ENCODE data around the gene DMD. TPM values are rescaled to one million over a fixed set of nuclear protein-coding genes. Genes with fewer than 3 reads are reported as not detected.

DMD gene
- total RNA-seq, 2 experiments from 2014 or later, result 0.20 to 0.47 TPM

DNA sequence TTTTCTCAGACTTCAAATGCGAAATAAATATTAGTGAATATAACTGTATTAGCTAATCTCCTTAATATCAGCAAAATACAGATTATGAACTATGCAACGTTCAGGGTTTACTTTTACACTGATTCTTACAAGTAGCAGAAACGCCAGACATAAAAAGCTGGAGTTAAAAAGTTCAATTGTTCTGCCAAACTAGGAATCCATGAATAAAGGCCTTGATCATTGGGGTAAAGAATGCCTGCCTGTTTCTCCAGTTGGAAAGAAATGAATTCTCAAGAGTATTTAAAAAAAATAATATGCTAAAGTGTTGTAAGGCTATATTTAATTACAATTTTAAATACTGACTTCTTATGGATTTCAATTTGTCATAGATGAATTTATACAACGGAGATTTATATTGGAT lies 612.2 kb downstream of the DMD start:
- no peaks in the 10 kb centered on the region for H3K9me3 ChIP-seq (ENCODE audit: control insufficient read depth in 1 of 2, insufficient read depth in 1 of 2, low read length in 2 of 2)
- no peaks in the 10 kb centered on the region for H3K27me3 ChIP-seq (ENCODE audit: control insufficient read depth in 1 of 2, insufficient read depth in 2 of 2, low read length in 2 of 2)
- ChIA-PET POLR2A (no interaction called here), CTCF (no interaction called here)
- H3K4me3 Mint-ChIP-seq, result no peak overlapping the region
- no peak overlapping the region for H3K4me3 ChIP-seq (ENCODE audit: low read length)
- no peaks in the 10 kb centered on the region for H3K36me3 Mint-ChIP-seq (ENCODE audit: low read depth)
- H3K4me1 ChIP-seq (ENCODE audit: insufficient read depth, low read length), result no peaks in the 10 kb centered on the region
- TF ChIP-seq, protein P1, sequence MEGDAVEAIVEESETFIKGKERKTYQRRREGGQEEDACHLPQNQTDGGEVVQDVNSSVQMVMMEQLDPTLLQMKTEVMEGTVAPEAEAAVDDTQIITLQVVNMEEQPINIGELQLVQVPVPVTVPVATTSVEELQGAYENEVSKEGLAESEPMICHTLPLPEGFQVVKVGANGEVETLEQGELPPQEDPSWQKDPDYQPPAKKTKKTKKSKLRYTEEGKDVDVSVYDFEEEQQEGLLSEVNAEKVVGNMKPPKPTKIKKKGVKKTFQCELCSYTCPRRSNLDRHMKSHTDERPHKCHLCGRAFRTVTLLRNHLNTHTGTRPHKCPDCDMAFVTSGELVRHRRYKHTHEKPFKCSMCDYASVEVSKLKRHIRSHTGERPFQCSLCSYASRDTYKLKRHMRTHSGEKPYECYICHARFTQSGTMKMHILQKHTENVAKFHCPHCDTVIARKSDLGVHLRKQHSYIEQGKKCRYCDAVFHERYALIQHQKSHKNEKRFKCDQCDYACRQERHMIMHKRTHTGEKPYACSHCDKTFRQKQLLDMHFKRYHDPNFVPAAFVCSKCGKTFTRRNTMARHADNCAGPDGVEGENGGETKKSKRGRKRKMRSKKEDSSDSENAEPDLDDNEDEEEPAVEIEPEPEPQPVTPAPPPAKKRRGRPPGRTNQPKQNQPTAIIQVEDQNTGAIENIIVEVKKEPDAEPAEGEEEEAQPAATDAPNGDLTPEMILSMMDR (IDR thresholded peaks at IDR 0.05), result no peak
- no peaks in the 10 kb centered on the region for H3K36me3 ChIP-seq (ENCODE audit: insufficient read depth, low read length)
- ATAC-seq (ENCODE audit: poor library complexity) (no peak), DNase-seq (no peak)
- H3K4me1 Mint-ChIP-seq (ENCODE audit: low read depth), result no peaks in the 10 kb centered on the region
- intact Hi-C loops (cut with DNase I, micrococcal nuclease), result no loop called here
- no peaks in the 10 kb centered on the region for H3K27me3 Mint-ChIP-seq
- peaks cover 6% of the 10 kb centered on the region for H3K9me3 Mint-ChIP-seq
- H3K27ac ChIP-seq (ENCODE audit: low read depth in 1 of 2, low read length in 2 of 2), result no peak overlapping the region
- no peak overlapping the region for H3K27ac Mint-ChIP-seq

DNA sequence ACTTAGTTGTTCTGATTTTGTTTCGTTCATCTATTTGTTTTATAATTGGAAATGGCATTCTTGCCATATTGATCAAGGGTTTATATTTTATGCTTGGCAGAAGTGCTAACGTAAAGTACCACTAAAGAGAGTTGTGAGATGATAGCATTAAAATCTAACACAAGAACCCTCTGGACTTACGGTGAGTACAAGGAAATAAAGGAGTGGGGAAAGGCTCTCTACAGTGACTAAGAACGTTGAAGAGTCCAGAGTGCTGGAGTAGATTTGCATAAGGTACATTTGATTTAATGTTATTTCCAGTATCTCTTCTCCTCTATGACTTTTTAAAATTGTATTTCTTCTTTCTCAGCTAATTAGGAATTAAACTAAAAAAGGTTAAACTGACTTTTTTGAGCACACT lies 612.6 kb downstream of the DMD start:
- no peaks in the 10 kb centered on the region for H3K4me1 Mint-ChIP-seq (ENCODE audit: low read depth)
- no peaks in the 10 kb centered on the region for H3K36me3 Mint-ChIP-seq (ENCODE audit: low read depth)
- TF ChIP-seq, protein P1 (IDR thresholded peaks at IDR 0.05), result no peak
- ChIA-PET CTCF (no interaction called here), POLR2A (no interaction called here)
- H3K9me3 Mint-ChIP-seq, result peaks cover 6% of the 10 kb centered on the region
- no peak overlapping the region for H3K27ac ChIP-seq (ENCODE audit: low read depth in 1 of 2, low read length in 2 of 2)
- no peaks in the 10 kb centered on the region for H3K36me3 ChIP-seq (ENCODE audit: insufficient read depth, low read length)
- no peaks in the 10 kb centered on the region for H3K9me3 ChIP-seq (ENCODE audit: control insufficient read depth in 1 of 2, insufficient read depth in 1 of 2, low read length in 2 of 2)
- H3K27me3 Mint-ChIP-seq, result no peaks in the 10 kb centered on the region
- DNase-seq (no peak), ATAC-seq (ENCODE audit: poor library complexity) (no peak)
- H3K27ac Mint-ChIP-seq, result no peak overlapping the region
- H3K4me1 ChIP-seq (ENCODE audit: insufficient read depth, low read length), result no peaks in the 10 kb centered on the region
- H3K4me3 Mint-ChIP-seq, result no peak overlapping the region
- H3K4me3 ChIP-seq (ENCODE audit: low read length), result no peak overlapping the region
- intact Hi-C loops (cut with DNase I, micrococcal nuclease), result no loop called here
- no peaks in the 10 kb centered on the region for H3K27me3 ChIP-seq (ENCODE audit: control insufficient read depth in 1 of 2, insufficient read depth in 2 of 2, low read length in 2 of 2)

DNA sequence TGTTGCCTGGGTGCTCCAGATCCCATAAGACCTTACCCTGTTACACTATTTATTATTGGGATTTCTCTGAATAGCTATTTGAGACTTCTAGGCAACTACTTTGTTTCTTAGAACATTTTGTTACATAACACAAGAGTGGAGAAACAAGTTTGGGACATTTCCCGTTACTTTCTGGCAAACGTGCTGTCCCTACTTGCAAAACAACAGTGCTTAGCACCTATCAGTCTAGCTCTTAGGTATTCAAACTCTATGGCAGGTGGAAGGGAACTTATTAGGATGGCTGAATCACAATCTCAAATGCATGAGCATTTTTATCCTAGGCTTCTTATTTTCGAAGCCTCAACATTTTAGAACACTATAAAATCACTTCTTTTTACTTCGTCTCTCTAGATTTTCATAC lies 613.6 kb downstream of the DMD start:
- Mint-ChIP-seq H3K4me1 (ENCODE audit: low read depth) (no peaks in the 10 kb centered on the region), H3K9me3 (peaks cover 5% of the 10 kb centered on the region), H3K27ac (no peak overlapping the region), H3K36me3 (ENCODE audit: low read depth) (no peaks in the 10 kb centered on the region), H3K27me3 (no peaks in the 10 kb centered on the region), H3K4me3 (no peak overlapping the region)
- intact Hi-C loops (cut with DNase I, micrococcal nuclease), result no loop called here
- Histone ChIP-seq H3K9me3 (ENCODE audit: control insufficient read depth in 1 of 2, insufficient read depth in 1 of 2, low read length in 2 of 2) (peaks cover 0 to 3% of the 10 kb centered on the region in 2 experiments), H3K4me3 (ENCODE audit: low read length) (no peak overlapping the region), H3K27ac (ENCODE audit: low read depth in 1 of 2, low read length in 2 of 2) (no peak overlapping the region), H3K36me3 (ENCODE audit: insufficient read depth, low read length) (no peaks in the 10 kb centered on the region), H3K27me3 (ENCODE audit: control insufficient read depth in 1 of 2, insufficient read depth in 2 of 2, low read length in 2 of 2) (no peaks in the 10 kb centered on the region), H3K4me1 (ENCODE audit: insufficient read depth, low read length) (no peaks in the 10 kb centered on the region)
- DNase-seq (no peak), ATAC-seq (ENCODE audit: poor library complexity) (no peak)
- CTCF ChIA-PET, result no interaction called here
- POLR2A ChIA-PET, result no interaction called here
- TF ChIP-seq, protein P1 (IDR thresholded peaks at IDR 0.05), result no peak

All from CD4-positive, alpha-beta T cell (primary cell).